Measurements from ENCODE around the gene THAP4.

The THAP4 gene

GRCh38 chr2:241637018-241637794, at the start of gene THAP4, which contains the start of gene ATG4B:
Gene THAP4 (minus strand): TSS chr2:241637158. CDS start chr2:241637017, 141 bp downstream.
Gene ATG4B (plus strand): TSS chr2:241637693. CDS start chr2:241637715, 22 bp downstream.
- peak; percentile 83 for DNase-seq (ENCODE audit: low spot score)

GRCh38 chr2:241686324-241686649, 49.3 kb upstream of the THAP4 start:
- DNase-seq (ENCODE audit: low spot score) = no peak

- DNase-seq (ENCODE audit: low spot score) = no peak
These were observed 44.1 kb upstream of the THAP4 start for GRCh38 chr2:241680827-241681599.

- no peak for DNase-seq (ENCODE audit: low spot score)
These were observed 43.1 kb upstream of the THAP4 start for GRCh38 chr2:241680044-241680443.

GRCh38 chr2:241678784-241679540, 42.0 kb upstream of the THAP4 start:
- no peak for DNase-seq (ENCODE audit: low spot score)

GRCh38 chr2:241678307-241678706, 41.3 kb upstream of the THAP4 start:
- no peak for DNase-seq (ENCODE audit: low spot score)

- no peak for DNase-seq (ENCODE audit: low spot score)
These were observed 40.4 kb upstream of the THAP4 start for GRCh38 chr2:241677392-241677791.

- no peak for DNase-seq (ENCODE audit: low spot score)
These were observed 39.7 kb upstream of the THAP4 start for GRCh38 chr2:241676665-241677064.

- DNase-seq (ENCODE audit: low spot score) = no peak
These were observed 38.9 kb upstream of the THAP4 start for GRCh38 chr2:241675885-241676284.

- DNase-seq (ENCODE audit: low spot score) = peak; percentile 9
These were observed 37.1 kb upstream of the THAP4 start for GRCh38 chr2:241673797-241674725.

GRCh38 chr2:241673189-241673663, 36.3 kb upstream of the THAP4 start:
- DNase-seq (ENCODE audit: low spot score) = no peak

- no peak for DNase-seq (ENCODE audit: low spot score)
These were observed 35.6 kb upstream of the THAP4 start for GRCh38 chr2:241672243-241673188.

- DNase-seq (ENCODE audit: low spot score) = no peak
These were observed 34.7 kb upstream of the THAP4 start for GRCh38 chr2:241671457-241672240.

- DNase-seq (ENCODE audit: low spot score) = no peak
These were observed 33.6 kb upstream of the THAP4 start for GRCh38 chr2:241670333-241671110.

GRCh38 chr2:241668839-241669238, 31.9 kb upstream of the THAP4 start:
- no peak for DNase-seq (ENCODE audit: low spot score)

- no peak for DNase-seq (ENCODE audit: low spot score)
These were observed 31.4 kb upstream of the THAP4 start for GRCh38 chr2:241668354-241668753.

- DNase-seq (ENCODE audit: low spot score) = no peak
These were observed 29.9 kb upstream of the THAP4 start for GRCh38 chr2:241666627-241667400.
